ENCODE measurements around the gene TSHZ2. TPM values are rescaled to one million over a fixed set of nuclear protein-coding genes. Genes with fewer than 3 reads are reported as not detected.

TSHZ2 gene
- total RNA-seq, 1 experiment from 2014 or later: 0.07 TPM

DNA sequence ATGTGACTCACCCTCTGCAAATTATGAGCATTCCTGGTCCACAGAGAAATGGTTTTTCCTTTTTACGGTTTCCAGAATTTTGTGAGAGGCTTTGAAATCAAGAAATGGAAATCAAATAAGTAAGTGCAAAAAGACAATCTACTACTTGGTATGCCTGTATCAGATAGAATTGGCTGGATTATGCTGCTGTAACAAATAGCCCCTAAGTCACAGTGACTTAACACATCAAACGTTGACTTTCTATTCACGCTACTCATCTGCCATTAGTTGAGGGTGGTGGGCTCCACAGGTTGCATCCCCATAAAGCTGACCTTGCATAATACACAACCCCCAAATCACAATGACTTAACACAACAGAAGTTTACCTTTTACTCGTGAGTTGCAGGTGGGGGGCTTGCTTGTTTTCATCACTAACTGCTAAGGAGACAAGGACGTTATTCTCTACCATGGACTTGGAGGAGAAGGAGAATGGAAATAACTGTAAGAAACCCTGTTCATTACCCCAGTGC lies 44.4 kb downstream of the TSHZ2 start:
- TF ChIP-seq CEBPB (IDR thresholded peaks at IDR 0.05; ENCODE audit: low read depth) (no peak), CBX3 (IDR thresholded peaks at IDR 0.05; ENCODE audit: low read depth) (no peak), EZH2 (IDR thresholded peaks at IDR 0.05) (no peak), CTCF (IDR thresholded peaks at IDR 0.05 in 2 of 3, conservative IDR thresholded peaks at IDR 0.05 in 1 of 3; ENCODE audit: borderline replicate concordance in 1 of 3, insufficient read depth in 1 of 3, low read depth in 2 of 3, low read length in 2 of 3) (no peak), SP1 (IDR thresholded peaks at IDR 0.05; ENCODE audit: low read depth) (no peak), EZH2phosphoT487 (IDR thresholded peaks at IDR 0.05; ENCODE audit: borderline replicate concordance) (no peak), EGR1 (IDR thresholded peaks at IDR 0.05; ENCODE audit: low read depth) (no peak), REST (IDR thresholded peaks at IDR 0.05; ENCODE audit: low read depth) (no peak), RAD21 (IDR thresholded peaks at IDR 0.05; ENCODE audit: low read depth) (no peak), ELF1 (IDR thresholded peaks at IDR 0.05; ENCODE audit: borderline replicate concordance, low read depth) (no peak), YY1 (IDR thresholded peaks at IDR 0.05; ENCODE audit: extremely low read depth, insufficient replicate concordance, low read depth, low read length) (no peak), POLR2AphosphoS5 (IDR thresholded peaks at IDR 0.05; ENCODE audit: low read depth, low read length) (no peak), SIN3A (IDR thresholded peaks at IDR 0.05; ENCODE audit: low read depth) (no peak), POLR2A (IDR thresholded peaks at IDR 0.05; ENCODE audit: borderline replicate concordance, extremely low read depth, insufficient read depth, insufficient read length) (no peak), TCF7L2 (IDR thresholded peaks at IDR 0.05; ENCODE audit: borderline replicate concordance, extremely low read depth, insufficient read depth, insufficient read length) (no peak), FOSL1 (IDR thresholded peaks at IDR 0.05; ENCODE audit: low read depth) (no peak), ZNF274 (IDR thresholded peaks at IDR 0.05; ENCODE audit: low read depth, low read length) (no peak)
- TF ChIP-seq, protein P1, sequence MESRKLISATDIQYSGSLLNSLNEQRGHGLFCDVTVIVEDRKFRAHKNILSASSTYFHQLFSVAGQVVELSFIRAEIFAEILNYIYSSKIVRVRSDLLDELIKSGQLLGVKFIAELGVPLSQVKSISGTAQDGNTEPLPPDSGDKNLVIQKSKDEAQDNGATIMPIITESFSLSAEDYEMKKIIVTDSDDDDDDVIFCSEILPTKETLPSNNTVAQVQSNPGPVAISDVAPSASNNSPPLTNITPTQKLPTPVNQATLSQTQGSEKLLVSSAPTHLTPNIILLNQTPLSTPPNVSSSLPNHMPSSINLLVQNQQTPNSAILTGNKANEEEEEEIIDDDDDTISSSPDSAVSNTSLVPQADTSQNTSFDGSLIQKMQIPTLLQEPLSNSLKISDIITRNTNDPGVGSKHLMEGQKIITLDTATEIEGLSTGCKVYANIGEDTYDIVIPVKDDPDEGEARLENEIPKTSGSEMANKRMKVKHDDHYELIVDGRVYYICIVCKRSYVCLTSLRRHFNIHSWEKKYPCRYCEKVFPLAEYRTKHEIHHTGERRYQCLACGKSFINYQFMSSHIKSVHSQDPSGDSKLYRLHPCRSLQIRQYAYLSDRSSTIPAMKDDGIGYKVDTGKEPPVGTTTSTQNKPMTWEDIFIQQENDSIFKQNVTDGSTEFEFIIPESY (IDR thresholded peaks at IDR 0.05; ENCODE audit: extremely low read depth, insufficient replicate concordance, low read length): no peak
- TF ChIP-seq, protein P2, sequence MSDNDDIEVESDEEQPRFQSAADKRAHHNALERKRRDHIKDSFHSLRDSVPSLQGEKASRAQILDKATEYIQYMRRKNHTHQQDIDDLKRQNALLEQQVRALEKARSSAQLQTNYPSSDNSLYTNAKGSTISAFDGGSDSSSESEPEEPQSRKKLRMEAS (IDR thresholded peaks at IDR 0.05): no peak
- DNase-seq (ENCODE audit: low read depth, low spot score): no peak
- no peak for ATAC-seq
- H3K27ac ChIP-seq (ENCODE audit: low read depth, low read length): no peak overlapping the region
- no peak overlapping the region for H3K4me3 ChIP-seq (replicated peaks in 1 of 2; ENCODE audit: low read depth in 1 of 2, low read length in 2 of 2)
- H4K20me1 ChIP-seq (ENCODE audit: insufficient read depth): no peaks in the 10 kb centered on the region
- H3K9me3 ChIP-seq (ENCODE audit: control insufficient read depth in 1 of 2, insufficient read depth in 1 of 2, low read depth in 1 of 2, low read length in 2 of 2): no peaks in the 10 kb centered on the region
- RAD21 ChIA-PET (ENCODE audit: low non-redundant PET in 1 of 2, low total read pairs in 2 of 2, uncharacterized antibody in 2 of 2, unreplicated experiment in 2 of 2): no interaction called here
- no peaks in the 10 kb centered on the region for H3K9me2 ChIP-seq (ENCODE audit: insufficient read depth)
- no peak overlapping the region for H3K9ac ChIP-seq (ENCODE audit: low read length)
- no peak overlapping the region for H2AFZ ChIP-seq (ENCODE audit: low read depth, low read length, poor library complexity, severe bottlenecking)
- H3K79me2 ChIP-seq (ENCODE audit: insufficient read depth, low read length): no peaks in the 10 kb centered on the region
- no peaks in the 10 kb centered on the region for H3K27me3 ChIP-seq (ENCODE audit: insufficient read depth, low read length)
- H3K4me2 ChIP-seq (ENCODE audit: low read length): no peak overlapping the region
- CTCF ChIA-PET: no interaction called here
- no peaks in the 10 kb centered on the region for H3K36me3 ChIP-seq (ENCODE audit: control insufficient read depth in 1 of 2, insufficient read depth in 2 of 2, low read length in 2 of 2)
- no peaks in the 10 kb centered on the region for H3K4me1 ChIP-seq (ENCODE audit: control insufficient read depth in 1 of 2, insufficient read depth in 2 of 2, low read length in 2 of 2)
- no TSS peak for BruUV-seq (replicated peaks)
- intact Hi-C loops (cut with micrococcal nuclease): no loop called here
- POLR2A ChIA-PET: no interaction called here

Measured in HCT116 (cell line).